ENCODE results near the gene NPY5R. TPM values are rescaled to one million over a fixed set of nuclear protein-coding genes. Genes with fewer than 3 reads are reported as not detected.

NPY5R gene
- total and polyA plus RNA-seq, 2 of the 13 experiments (the other 11 are each of a cell fraction or from before 2014, with no cell fraction given), result not detected

DNA sequence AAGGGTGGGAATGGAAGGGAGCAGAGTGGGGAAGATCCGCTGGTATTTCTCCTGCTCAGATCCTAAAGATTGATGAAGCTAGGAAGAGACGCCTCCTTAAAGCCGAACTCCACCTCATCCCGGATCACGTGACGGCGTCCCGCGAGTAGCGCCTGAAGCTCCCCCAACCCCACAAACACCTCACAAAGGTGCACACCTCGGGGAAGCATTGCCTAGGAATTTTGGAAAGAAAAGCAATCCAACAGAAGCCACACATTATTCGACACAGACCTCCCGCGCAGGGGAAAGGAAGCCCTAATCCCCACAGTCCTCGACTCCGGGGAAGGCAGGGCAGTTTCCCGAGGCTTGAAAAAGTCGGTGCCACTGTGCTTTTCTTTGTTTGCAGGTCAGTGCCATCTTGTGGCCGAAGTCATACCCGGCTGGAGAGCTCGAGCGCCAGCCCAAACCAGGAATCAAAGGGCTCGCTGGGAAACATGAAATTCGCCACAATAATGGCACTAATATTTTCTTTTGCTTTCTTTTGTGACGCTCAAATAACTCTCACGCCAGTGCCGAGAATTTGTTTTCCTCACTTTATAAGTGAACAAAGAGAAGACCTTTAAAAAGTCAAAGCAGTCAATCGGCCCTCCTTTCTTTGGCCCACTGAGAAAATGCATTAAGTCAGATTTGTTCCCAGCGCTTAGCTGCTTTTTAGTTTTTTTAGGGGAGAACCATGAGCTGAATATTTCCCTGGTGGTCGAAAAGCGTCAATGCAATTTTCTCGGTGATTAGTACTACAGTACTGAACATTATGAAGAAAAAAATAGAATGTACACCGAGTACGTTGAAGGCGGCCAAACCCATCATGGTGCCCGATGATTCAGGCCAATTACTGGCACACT, 10.9 kb upstream of the NPY5R start, which contains the start of gene NPY1R:
Gene NPY1R (minus strand): TSS at position 71 of the 881 bp plus-strand sequence. CDS start 6,042 bp downstream, outside the sequence.
- H3K27ac ChIP-seq (ENCODE audit: extremely low read length, insufficient read depth, low read length), result no peak within 1 kb of the TSS
- DNase-seq (ENCODE audit: low spot score) (peak; percentile 24), FAIRE-seq (no peak), ATAC-seq (peak; percentile 95)
- H3K27me3 ChIP-seq (ENCODE audit: control insufficient read depth in 1 of 2, insufficient read depth in 2 of 2, low read length in 2 of 2), result no peaks in the 10 kb centered on the region
- no peaks in the 10 kb centered on the region for H3K9me3 ChIP-seq (ENCODE audit: low read length)
- peak within 1 kb of the TSS; percentile 2 for H2AFZ ChIP-seq (ENCODE audit: low read length)
- H4K20me1 ChIP-seq (ENCODE audit: insufficient read depth, low read length), result no peaks in the 10 kb centered on the region
- H3K79me2 ChIP-seq (ENCODE audit: insufficient read depth, low read length), result no peaks in the 10 kb centered on the region
- TF ChIP-seq STAG1 (CRISPR knock-in tag; IDR thresholded peaks at IDR 0.05) (peak; percentile 42), RAD51 (IDR thresholded peaks at IDR 0.05; ENCODE audit: borderline replicate concordance) (peak; percentile 31; the same call in 1 of the 2 replicates), SMC3 (IDR thresholded peaks at IDR 0.05; ENCODE audit: low read length) (0 out of 2 replicates have a peak, but pooled peaks have one; percentile 7), RAD21 (CRISPR knock-in tag; IDR thresholded peaks at IDR 0.05) (peak; percentile 34; the same call in 1 of the 2 replicates), HDAC1 (CRISPR knock-in tag; IDR thresholded peaks at IDR 0.05) (no peak), SRSF9 (IDR thresholded peaks at IDR 0.05; ENCODE audit: borderline replicate concordance, insufficient read depth, low read depth, low read length, poor library complexity, severe bottlenecking) (no peak)
- TF ChIP-seq, protein P1, sequence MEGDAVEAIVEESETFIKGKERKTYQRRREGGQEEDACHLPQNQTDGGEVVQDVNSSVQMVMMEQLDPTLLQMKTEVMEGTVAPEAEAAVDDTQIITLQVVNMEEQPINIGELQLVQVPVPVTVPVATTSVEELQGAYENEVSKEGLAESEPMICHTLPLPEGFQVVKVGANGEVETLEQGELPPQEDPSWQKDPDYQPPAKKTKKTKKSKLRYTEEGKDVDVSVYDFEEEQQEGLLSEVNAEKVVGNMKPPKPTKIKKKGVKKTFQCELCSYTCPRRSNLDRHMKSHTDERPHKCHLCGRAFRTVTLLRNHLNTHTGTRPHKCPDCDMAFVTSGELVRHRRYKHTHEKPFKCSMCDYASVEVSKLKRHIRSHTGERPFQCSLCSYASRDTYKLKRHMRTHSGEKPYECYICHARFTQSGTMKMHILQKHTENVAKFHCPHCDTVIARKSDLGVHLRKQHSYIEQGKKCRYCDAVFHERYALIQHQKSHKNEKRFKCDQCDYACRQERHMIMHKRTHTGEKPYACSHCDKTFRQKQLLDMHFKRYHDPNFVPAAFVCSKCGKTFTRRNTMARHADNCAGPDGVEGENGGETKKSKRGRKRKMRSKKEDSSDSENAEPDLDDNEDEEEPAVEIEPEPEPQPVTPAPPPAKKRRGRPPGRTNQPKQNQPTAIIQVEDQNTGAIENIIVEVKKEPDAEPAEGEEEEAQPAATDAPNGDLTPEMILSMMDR (CRISPR knock-in tag; IDR thresholded peaks at IDR 0.05), result peak; percentile 71
- TF ChIP-seq, protein P2, sequence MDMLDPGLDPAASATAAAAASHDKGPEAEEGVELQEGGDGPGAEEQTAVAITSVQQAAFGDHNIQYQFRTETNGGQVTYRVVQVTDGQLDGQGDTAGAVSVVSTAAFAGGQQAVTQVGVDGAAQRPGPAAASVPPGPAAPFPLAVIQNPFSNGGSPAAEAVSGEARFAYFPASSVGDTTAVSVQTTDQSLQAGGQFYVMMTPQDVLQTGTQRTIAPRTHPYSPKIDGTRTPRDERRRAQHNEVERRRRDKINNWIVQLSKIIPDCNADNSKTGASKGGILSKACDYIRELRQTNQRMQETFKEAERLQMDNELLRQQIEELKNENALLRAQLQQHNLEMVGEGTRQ (IDR thresholded peaks at IDR 0.05; ENCODE audit: low read depth, low read length), result peak; percentile 38; the same call in 1 of the 2 replicates
- TF ChIP-seq, protein P2 (CRISPR knock-in tag; IDR thresholded peaks at IDR 0.05; ENCODE audit: borderline replicate concordance), result peak; percentile 53; the same call in 1 of the 2 replicates
- intact Hi-C loops (cut with micrococcal nuclease; ENCODE audit: unreplicated experiment), result loop anchor here (1.0 to 5.0 kb wide), 2 partner anchors 220 to 284 kb away; no protein-coding TSS in a partner anchor
- BruUV-seq (replicated peaks), result no TSS peak
- peak within 1 kb of the TSS; percentile 51 for H3K4me2 ChIP-seq (ENCODE audit: low read depth, low read length)
- H3K4me1 ChIP-seq (ENCODE audit: insufficient read depth, low read length), result no peaks in the 10 kb centered on the region
- ChIA-PET POLR2A (no interaction called here), CTCF (ENCODE audit: low intra/inter-chr PET ratio, low total read pairs) (interaction anchor here (0.7 to 1.0 kb wide), 2 partner anchors 284 to 834 kb away, joined by 3 read pairs; no protein-coding TSS in a partner anchor)
- peak within 1 kb of the TSS in 2 of 3 experiments; percentile 21 to 52; a peak in 3 of 6 replicates for H3K4me3 ChIP-seq (replicated peaks in 1 of 3; ENCODE audit: insufficient read depth in 1 of 3, low read depth in 2 of 3, low read length in 3 of 3)
- 0 out of 2 replicates have a peak within 1 kb of the TSS, but pooled peaks have one; percentile 22 for H3K9ac ChIP-seq (ENCODE audit: insufficient read depth, low read depth, low read length)
- H3K36me3 ChIP-seq (replicated peaks in 1 of 2; ENCODE audit: control insufficient read depth in 1 of 2, insufficient read depth in 2 of 2, low read length in 2 of 2), result no peaks in the 10 kb centered on the region
- 23% methylated on average over 17 of the region's 36 CpGs for WGBS (ENCODE audit: low lambda C conversion rate)
- in situ Hi-C loops (cut with HindIII; ENCODE audit: extremely low pct_ligation_motif_present, low pct_unique_long_range_greater_than_20kb), result no loop called here
